Skeletal muscle cell (primary cell): Measurements from ENCODE around the gene TSN.

Experiments used
- DNase-seq: peaks from one replicate; pipeline ENCODE4 v3.0.0-alpha.2; 2010; ENCODE audit warnings: low read depth
- H3K4me3 ChIP-seq: 2 replicates; pipeline ENCODE4 v1.5.1; 2011; ENCODE audit warnings: low read depth, mild to moderate bottlenecking, control low read depth, low read length, moderate library complexity

TSN gene

DNA sequence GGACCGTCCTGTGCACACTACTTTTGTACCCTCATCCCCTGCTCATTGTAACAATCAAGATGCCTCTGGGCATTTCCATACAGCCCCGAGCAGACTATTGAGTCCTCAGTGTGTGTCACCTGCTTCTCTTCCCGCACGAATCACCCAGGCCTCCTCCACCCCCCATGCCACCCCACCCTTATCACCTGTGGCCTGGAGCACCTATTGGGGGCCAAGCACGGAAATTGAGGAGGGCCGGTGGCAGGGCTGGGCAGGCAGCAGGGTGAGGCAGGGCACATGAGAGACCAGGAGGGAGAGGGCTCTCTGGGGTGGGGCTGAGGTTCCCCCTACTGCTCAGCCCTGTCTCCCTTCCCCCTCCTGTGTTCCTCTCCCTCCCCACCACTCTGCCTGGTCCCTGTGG, 14.5 kb upstream of the TSN start:
- no peak for DNase-seq
- H3K4me3 ChIP-seq = no peak overlapping the region

GRCh38 chr2:121741450-121741849, 14.0 kb upstream of the TSN start:
- no peak for DNase-seq
- H3K4me3 ChIP-seq = no peak overlapping the region

DNA sequence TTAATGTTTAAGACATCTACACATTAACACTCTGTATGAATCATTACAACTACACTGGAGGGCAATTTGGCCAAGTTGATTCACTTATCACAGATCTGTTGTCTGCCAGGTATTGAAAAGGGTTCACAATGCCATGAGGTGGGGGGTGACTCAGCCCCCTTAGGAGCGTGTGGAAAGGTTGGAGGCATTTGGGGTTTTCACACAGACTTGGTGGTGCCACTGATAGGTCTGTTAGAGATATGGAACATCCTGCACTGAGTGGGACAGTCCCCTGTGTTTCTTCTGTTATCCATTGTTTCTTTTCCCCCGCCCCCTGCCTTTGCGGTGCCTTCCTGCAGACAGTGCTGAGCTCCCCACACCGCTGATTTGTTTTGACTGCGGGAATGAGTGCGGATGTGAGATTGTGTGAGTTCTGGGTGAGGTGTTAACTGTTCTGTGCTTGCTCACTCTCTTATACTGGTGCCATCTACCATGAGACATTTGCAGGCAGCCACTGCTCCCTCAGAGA, 9.3 kb upstream of the TSN start:
- no peak overlapping the region for H3K4me3 ChIP-seq
- DNase-seq = no peak

DNA sequence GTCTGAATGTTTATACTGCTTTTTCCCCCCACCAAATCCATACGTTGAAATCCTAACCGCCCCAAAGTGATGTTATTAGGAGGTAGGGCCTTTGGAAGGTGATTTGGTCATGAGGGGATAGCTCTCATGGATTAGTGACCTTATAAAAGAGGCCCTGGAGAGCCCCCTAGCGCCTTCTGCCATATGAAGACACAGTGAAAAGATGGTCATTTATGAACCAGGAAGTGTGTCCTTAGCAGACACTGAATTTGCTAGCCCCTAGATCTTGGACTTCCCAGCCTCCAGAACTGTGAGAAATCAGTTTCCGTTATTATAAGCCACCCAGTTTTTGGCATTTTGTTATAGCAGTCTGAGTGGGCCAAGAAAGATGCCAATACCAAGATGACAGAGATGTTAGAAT, 7.2 kb upstream of the TSN start:
- no peak overlapping the region for H3K4me3 ChIP-seq
- no peak for DNase-seq

GRCh38 chr2:121754851-121755236, 607 bp upstream of the TSN start:
- no peak for DNase-seq
- H3K4me3 ChIP-seq = peak overlapping the region; percentile 100

DNA sequence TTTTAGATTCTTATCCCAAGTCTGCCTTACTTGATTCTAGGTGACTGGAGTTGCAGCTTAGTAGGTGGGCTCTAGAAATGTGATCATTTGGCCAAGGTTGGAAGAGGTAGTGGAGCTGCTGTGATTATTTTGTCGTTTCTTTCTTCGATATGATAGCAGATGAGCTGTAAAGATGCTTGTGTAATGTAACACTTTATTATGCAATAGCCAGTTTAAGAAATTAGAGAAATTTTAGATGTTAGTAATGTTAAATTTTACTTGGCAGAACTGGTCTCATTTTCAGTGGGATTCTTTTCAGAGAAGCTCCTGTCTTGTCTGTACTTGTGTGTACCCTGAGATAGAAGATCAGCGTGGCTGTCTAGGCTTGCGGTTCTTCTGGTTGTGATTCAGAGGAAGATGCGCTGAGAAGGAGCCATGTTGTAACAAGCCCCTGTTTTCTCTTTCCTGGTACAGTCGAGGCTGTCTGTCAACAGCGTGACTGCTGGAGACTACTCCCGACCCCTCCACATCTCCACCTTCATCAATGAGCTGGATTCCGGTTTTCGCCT, 9.3 kb downstream of the TSN start:
- H3K4me3 ChIP-seq = no peak overlapping the region
- no peak for DNase-seq

- DNase-seq = no peak
- H3K4me3 ChIP-seq = no peak overlapping the region
Measured at GRCh38 chr2:121766624-121767023, 11.2 kb downstream of the TSN start.

- DNase-seq = no peak
- H3K4me3 ChIP-seq = no peak overlapping the region
Measured at GRCh38 chr2:121768143-121768755, 12.8 kb downstream of the TSN start.

- DNase-seq = no peak
- no peak overlapping the region for H3K4me3 ChIP-seq
Measured at GRCh38 chr2:121771976-121772742, 16.7 kb downstream of the TSN start.

- H3K4me3 ChIP-seq = no peak overlapping the region
- DNase-seq = no peak
Measured at GRCh38 chr2:121774235-121774634, 18.8 kb downstream of the TSN start.

DNA sequence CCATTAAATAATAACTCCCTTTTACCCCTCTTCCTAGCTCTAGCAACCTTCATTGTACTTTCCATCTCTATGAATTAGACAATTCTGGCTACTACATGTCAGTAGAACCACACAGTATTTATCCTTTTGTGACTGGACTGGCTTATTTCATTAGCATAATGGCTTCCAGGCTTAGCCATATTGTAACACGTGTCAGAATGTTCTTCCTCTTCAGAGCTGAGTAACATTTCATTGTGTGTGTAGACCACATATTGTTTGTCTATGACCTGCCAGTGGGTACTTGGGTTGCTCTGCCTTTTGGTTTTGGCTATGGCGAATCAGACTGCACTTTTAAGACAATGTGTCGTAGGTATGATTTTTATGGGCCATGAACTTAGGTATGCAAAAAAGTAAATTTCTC, 20.9 kb downstream of the TSN start:
- no peak overlapping the region for H3K4me3 ChIP-seq

DNA sequence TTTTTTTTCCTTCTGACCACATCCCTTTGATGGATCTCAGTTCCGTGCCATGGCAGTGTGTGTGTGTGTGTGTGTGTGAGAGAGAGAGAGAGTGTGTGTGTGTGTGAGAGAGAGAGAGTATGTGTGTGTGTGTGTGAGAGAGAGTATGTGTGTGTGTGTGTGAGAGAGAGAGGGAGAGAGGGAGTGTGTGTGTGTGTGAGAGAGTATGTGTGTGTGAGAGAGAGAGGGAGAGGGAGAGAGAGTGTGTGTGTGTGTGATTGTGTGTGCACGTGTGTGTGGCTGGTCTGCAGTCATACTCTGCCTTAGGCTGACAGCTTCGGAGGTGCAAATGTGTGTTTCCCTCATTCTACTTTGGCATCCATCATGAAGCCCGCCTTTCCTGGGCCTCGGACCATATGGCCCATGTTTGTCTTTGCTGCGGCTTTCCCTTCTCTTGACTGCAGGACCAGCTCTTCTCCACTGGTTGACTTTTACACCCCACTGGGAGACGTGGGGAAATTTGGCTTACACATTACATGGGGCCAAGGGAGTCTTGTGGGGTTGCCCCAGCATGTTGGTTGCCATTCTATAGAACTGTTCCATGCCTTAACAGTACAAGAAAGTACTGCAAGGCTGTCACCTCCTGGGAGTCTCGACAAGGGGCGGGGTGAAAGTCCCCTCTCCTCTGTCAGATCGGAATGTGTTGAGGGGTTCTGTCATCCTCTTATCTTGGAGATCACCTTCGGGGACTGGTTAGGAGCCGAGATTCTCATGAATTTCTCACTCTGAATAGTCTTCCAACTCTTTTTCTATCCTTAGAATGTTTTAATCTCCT, 21.6 kb downstream of the TSN start:
- DNase-seq = no peak
- H3K4me3 ChIP-seq = no peak overlapping the region

More for the DNA sequence above, 20.9 kb downstream of the TSN start:
- DNase-seq = no peak

- no peak overlapping the region for H3K4me3 ChIP-seq
- DNase-seq = peak; percentile 26
Measured at GRCh38 chr2:121777699-121778058, 22.2 kb downstream of the TSN start.

DNA sequence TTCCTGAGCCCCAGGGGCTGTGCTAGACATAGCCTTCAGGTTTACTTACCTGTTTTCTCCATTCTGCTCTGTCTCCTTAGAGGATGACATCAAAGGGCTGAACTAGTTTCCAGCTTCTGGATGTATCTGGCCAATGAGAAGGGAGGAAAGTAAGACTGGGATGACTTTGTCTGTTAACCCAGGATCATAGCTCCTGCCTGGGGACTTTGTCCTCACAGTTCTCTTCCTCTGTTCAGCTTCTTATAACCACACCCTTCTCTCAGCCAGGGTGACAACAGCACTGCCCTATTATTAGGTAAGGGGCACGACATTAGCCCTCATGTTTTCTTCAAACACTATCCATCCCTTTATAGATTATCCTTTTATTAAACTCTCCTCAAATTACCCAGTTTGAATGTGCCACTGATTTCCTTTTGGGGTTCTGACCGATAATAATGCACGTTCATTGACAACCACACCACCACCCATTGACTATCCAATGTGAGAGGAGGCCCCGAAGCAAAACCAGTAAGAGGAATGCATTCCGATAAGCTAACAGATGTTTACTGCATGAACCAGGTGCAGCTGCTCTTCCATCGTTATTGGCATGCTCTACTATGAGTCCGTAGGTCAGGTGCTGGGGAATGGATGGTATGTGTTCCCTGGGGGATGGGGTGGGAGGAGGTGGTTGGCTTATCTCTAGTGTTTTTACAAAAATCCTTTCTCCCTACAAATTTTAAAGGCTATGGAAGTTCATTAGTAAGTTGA, 23.5 kb downstream of the TSN start:
- no peak for DNase-seq
- H3K4me3 ChIP-seq = no peak overlapping the region

- no peak for DNase-seq
- no peak overlapping the region for H3K4me3 ChIP-seq
Measured at GRCh38 chr2:121783180-121783579, 27.7 kb downstream of the TSN start.

GRCh38 chr2:121788685-121789084, 33.2 kb downstream of the TSN start:
- no peak for DNase-seq
- no peak overlapping the region for H3K4me3 ChIP-seq

- DNase-seq = peak; percentile 80
- no peak overlapping the region for H3K4me3 ChIP-seq
Measured at GRCh38 chr2:121790276-121790956, 35.0 kb downstream of the TSN start.

DNA sequence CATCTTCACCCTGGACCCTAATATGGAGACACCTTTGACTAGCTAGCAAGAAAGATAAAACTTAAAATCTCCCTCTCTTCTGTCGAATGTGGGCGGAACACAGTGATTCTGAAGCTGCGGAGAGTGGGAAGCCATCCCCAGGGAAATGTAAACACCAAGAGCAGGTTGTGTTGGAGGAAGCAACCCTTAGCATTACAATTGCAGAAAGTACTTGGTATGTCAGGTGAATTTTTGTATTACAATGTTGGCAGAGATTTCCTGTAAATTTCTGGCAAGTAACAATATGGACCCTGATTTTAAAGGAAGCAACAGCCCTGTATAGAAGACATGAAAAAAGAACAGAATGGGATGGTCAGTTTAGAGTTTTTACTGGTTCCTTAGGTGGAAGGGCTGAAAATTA, 35.8 kb downstream of the TSN start:
- H3K4me3 ChIP-seq = no peak overlapping the region
- no peak for DNase-seq

DNA sequence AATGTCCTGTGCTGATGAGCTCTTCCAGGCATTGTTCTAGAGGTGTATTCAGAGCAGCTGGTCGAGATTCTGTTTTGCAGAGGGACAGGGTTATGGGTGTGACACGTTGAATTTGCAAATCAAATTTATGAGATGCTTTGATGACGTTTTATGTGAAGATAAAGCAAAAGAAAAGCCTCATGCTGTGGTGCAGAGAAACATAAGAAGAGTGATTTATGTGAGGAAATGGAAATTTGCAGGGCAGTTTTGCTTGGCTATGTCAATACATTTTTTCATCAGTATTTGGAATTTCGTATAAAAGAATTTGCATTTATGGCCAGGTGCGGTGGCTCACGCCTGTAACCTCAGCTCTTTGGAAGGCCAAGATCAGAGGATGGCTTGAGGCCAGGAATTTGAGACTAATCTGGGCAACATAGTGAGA, 36.4 kb downstream of the TSN start:
- DNase-seq = no peak
- no peak overlapping the region for H3K4me3 ChIP-seq
